ENCODE data around the gene EEF1AKMT4.

EEF1AKMT4 gene

DNA sequence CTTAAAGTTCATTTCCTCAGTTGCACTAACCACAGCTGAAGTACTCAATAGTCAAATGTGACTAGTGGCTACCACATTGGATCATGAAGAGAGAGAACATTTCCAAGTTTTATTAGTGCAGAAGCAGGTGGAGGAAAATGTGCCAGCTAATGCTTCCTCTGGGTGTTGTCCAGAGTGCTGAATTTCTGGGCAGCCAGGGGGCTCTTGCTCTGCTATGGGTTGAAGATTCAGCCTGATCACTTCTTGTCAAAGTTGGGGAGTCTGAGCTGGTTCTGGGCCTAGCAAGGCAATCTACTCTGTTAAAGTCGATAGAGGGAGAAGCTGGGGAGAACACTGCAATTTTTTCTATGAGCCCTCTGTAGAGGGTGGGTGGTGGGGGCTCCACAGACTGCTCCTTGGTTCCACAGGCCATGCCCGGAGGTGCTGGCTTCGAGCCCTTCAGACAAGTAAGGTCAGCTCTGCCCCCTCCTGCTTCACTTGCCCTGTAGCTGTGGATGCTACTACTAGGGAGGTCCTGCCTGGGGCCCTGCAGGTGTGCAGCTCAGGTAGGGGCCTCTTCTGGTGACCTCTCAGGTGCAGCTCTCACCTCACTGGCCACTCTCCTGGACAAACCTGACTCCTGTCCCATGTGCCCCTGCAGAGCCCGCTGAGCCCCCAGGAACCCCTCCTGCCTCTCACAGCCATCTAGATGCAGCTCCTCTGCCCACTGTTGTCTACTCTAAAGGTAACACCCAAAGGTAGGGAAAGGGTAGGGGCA, 8.9 kb upstream of the EEF1AKMT4 start:
- Mint-ChIP-seq H3K9me3 (no peaks in the 10 kb centered on the region), H3K4me1 (ENCODE audit: low read depth) (no peaks in the 10 kb centered on the region), H3K27ac (no peak overlapping the region), H3K27me3 (ENCODE audit: low read depth) (no peaks in the 10 kb centered on the region), H3K4me3 (no peak overlapping the region), H3K36me3 (ENCODE audit: low read depth) (peaks cover 18% of the 10 kb centered on the region)
- DNase-seq (ENCODE audit: low spot score) = no peak

DNA sequence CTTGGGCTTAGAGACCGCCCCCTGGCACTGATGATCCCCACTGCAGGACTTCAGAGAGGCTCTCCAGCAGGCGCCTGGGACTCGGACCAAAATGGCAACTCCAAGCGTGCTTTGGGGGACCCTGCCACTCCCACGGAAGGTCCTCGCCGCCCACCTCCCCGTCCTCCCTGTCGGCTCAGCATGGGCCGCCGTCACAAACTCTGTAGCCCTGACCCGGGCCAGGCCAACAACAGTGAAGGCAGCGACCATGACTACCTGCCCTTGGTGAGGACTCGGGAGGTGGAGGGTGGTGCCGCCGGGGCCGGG, 8.4 kb upstream of the EEF1AKMT4 start:
- Mint-ChIP-seq H3K27me3 (ENCODE audit: low read depth) (no peaks in the 10 kb centered on the region), H3K4me1 (ENCODE audit: low read depth) (no peaks in the 10 kb centered on the region), H3K4me3 (no peak overlapping the region), H3K27ac (no peak overlapping the region), H3K36me3 (ENCODE audit: low read depth) (peaks cover 22% of the 10 kb centered on the region), H3K9me3 (no peaks in the 10 kb centered on the region)
- DNase-seq (ENCODE audit: low spot score) = no peak

DNA sequence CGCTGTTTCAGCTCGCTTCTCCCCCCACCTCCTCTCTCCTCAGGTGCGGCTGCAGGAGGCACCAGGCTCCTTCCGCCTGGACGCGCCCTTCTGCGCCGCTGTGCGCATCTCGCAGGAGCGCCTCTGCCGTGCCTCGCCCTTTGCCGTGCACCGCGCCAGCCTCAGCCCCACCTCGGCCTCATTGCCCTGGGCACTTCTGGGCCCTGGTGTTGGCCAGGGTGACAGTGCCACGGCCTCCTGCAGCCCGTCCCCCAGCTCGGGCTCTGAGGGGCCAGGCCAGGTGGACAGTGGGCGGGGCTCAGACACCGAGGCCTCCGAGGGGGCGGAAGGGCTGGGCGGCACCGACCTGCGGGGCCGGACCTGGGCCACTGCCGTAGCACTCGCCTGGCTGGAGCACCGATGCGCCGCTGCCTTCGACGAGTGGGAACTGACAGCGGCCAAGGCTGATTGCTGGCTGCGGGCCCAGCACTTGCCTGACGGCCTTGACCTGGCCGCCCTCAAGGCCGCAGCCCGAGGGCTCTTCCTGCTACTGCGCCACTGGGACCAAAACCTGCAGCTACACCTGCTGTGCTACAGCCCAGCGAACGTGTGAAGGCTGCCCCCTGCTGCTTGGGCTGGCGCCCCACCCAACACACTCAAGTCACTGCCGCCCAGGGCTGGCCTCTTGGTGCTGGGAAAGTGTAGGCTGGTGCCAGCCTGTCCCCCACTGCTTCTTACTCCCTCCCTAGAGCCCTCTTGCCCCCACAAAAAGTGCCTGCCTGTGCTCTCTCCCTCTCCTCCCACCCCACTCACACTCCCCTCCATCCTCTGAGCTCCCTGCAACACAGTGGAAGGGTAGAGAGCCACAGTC, 7.8 kb upstream of the EEF1AKMT4 start:
- H3K36me3 Mint-ChIP-seq (ENCODE audit: low read depth) = peaks cover 22% of the 10 kb centered on the region
- no peak overlapping the region for H3K27ac Mint-ChIP-seq
- H3K4me1 Mint-ChIP-seq (ENCODE audit: low read depth) = no peaks in the 10 kb centered on the region
- no peak for DNase-seq (ENCODE audit: low spot score)
- H3K4me3 Mint-ChIP-seq = no peak overlapping the region
- H3K9me3 Mint-ChIP-seq = no peaks in the 10 kb centered on the region
- H3K27me3 Mint-ChIP-seq (ENCODE audit: low read depth) = no peaks in the 10 kb centered on the region

DNA sequence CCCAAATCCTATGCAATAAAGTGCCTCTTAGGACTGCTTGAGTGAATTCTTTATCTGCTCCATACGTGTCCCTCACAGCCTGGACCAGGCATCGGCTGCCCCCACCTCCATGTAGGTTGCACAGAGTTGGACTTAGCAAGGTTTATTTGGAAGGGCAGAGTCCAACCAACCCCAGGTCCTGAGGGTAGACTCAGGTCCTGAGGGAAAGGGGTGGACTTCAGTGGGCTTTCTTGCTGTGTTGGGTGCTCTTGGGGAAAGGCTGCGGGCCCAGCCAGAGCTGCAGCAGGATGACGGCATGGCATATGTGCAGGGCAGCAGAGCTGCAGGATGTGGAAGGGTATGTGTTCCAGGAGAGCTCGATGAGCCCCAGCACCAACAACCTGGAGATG, 7.2 kb upstream of the EEF1AKMT4 start:
- H3K9me3 Mint-ChIP-seq = no peaks in the 10 kb centered on the region
- H3K4me3 Mint-ChIP-seq = no peak overlapping the region
- H3K36me3 Mint-ChIP-seq (ENCODE audit: low read depth) = peaks cover 22% of the 10 kb centered on the region
- no peaks in the 10 kb centered on the region for H3K4me1 Mint-ChIP-seq (ENCODE audit: low read depth)
- H3K27ac Mint-ChIP-seq = no peak overlapping the region
- no peaks in the 10 kb centered on the region for H3K27me3 Mint-ChIP-seq (ENCODE audit: low read depth)
- DNase-seq (ENCODE audit: low spot score) = no peak

DNA sequence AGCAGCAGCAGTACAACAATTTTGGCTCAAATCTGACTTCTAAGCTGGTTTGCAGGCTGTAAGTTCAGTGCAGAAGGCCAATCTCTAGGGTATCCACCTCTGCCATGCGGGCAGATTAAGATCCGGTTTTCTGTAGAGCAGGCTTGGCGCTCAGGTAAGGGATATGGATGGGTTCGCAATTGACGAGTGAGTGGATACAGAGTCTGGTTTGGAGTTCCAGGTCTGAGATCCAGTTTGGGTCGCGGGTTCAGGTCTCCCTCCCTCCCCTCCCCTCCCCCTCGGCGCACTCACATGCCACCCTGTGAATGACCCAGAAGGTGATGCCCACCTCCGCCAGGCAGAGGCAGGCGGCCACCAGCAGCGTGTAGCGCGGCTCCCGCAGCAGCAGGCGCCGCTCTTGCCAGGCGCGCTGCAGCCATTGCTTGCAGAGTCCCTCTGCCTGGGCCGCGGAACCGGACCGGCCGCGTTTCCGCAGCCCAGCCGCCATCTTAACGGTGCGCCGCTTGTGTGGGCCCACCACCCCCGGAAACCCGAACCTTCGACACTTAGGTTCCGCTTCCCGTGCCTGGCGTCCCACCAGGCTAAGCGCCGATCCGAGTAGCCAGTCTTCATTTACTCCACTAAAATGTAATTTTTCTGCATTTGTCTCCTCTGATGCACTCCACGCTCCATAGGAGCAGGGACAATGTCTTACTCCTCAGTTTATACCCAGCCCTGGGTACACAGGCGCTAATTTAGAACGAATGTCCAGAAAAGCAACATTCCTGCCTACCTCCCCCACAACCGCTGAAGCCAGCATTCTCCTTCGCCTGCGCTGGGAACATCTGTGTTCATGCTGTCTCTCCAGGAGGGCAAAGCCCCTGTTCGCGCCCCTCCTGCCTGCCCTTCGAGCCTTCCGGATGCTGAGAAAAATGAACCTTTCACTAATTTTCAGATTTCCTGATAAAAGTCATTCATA, 739 bp upstream of the EEF1AKMT4 start, which contains the start of gene ALG3:
Gene ALG3, minus strand, starts transcription at position 509 of the 958 bp plus-strand sequence. Its CDS starts 22 bp downstream, at position 487.
- peaks cover 12% of the 10 kb centered on the region for H3K4me1 Mint-ChIP-seq (ENCODE audit: low read depth)
- no peaks in the 10 kb centered on the region for H3K27me3 Mint-ChIP-seq (ENCODE audit: low read depth)
- DNase-seq (ENCODE audit: low spot score) = peak; percentile 84
- H3K27ac Mint-ChIP-seq = peak within 1 kb of the TSS; percentile 97
- peaks cover 11% of the 10 kb centered on the region for H3K36me3 Mint-ChIP-seq (ENCODE audit: low read depth)
- no peaks in the 10 kb centered on the region for H3K9me3 Mint-ChIP-seq
- H3K4me3 Mint-ChIP-seq = peak within 1 kb of the TSS; percentile 96

DNA sequence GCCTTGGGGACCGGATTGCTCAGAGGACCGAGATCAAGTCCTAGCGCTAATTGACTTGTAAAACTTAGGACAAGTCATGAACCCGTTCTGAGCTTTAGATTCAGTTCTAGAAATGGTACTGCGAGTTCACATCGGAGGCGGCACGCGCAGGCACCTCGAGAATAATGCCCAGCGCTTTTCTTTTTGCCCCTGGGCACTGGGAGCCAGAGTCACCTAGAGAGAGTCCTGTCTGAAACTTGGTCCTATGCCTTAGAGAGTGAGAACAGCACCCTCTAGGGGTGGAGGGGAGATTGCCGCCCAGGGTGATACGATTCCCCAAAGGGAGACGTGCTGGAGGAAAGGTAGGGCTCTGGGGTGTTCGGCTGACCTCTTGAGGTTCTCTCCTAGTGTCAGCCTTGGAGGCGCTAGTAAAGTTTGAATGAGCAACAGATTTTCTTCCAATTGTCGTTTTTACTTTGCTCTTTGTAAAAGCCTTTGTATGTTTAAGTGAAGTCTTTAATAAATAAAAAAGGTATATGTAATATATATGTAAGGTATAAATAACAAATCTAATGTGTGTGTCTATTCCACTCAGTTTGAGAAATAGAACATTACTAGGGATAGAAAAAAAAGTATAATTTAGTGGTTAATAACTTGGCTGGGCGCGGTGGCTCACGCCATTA, 826 bp downstream of the EEF1AKMT4 start:
- Mint-ChIP-seq H3K27ac (peak overlapping the region; percentile 97), H3K9me3 (no peaks in the 10 kb centered on the region), H3K4me3 (peak overlapping the region; percentile 96), H3K4me1 (ENCODE audit: low read depth) (peaks cover 12% of the 10 kb centered on the region), H3K36me3 (ENCODE audit: low read depth) (peaks cover 4% of the 10 kb centered on the region), H3K27me3 (ENCODE audit: low read depth) (no peaks in the 10 kb centered on the region)
- peak; percentile 88 for DNase-seq (ENCODE audit: low spot score)

DNA sequence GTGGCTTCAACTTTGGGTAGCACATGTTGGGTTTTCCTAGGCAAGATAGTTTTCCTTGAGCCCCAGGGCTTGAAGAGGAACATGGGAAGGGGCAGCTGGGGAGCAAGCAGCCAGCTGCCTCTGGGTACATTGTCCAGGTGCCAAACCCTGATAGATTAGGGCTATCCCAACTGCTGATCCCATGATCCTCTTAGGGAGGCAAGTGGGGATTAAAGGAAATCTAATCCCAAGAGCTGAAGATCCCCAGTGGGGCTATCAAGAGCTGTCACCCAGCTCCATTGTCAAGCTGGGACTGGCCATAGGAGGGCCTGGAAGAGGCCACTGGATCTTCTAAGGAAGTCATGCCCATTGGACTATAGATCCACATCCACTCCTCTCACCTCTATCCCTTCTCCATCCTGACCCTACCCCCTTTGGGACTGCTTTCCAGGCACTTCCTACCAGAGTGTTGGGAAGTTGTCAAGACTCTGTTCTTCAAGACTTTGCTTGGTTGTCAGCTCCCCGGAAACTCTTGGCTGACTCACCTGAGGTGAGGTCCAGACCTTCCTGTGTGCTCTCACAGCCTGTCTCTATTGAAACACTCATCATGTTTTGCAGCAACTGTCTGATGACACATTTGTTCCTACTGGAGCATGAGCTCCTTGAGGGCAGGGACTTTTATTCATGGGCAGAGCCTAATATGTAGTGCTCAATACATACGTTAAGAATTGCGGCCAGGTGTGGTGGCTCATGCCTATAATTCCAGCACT, 6.0 kb downstream of the EEF1AKMT4 start:
- Mint-ChIP-seq H3K9me3 (no peaks in the 10 kb centered on the region), H3K4me3 (no peak overlapping the region), H3K27ac (no peak overlapping the region), H3K27me3 (ENCODE audit: low read depth) (peaks cover 16% of the 10 kb centered on the region), H3K4me1 (ENCODE audit: low read depth) (peaks cover 7% of the 10 kb centered on the region), H3K36me3 (ENCODE audit: low read depth) (peaks cover 11% of the 10 kb centered on the region)
- no peak for DNase-seq (ENCODE audit: low spot score)

DNA sequence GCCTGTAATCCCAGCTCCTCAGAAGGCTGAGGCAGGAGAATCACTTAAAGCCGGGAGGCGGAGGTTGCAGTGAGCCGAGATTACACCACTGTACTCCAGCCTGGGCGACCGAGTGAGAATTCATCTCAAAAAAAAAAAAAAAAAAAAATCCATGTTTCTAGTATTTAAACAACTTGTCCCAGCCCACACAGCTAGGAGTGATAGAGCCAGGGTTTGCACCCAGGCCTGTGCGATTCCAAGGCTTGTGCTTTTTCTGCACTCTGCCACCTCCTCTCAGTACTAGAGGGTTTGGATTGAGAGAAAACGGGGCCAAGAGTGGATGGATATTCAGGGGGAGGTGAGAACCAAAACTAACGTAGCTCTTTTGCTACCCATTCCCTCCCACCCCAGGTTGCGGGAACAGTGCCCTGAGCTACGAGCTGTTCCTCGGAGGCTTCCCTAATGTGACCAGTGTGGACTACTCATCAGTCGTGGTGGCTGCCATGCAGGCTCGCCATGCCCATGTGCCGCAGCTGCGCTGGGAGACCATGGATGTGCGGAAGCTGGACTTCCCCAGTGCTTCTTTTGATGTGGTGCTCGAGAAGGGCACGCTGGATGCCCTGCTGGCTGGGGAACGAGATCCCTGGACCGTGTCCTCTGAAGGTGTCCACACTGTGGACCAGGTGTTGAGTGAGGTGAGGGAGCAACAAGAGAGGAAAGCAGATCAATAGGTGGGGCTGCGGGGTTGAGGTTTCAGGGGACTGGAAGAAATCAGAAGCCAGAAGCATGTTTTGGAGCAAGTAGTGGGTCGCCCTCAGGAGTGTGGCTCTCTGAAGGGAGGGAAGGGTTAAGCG, 7.8 kb downstream of the EEF1AKMT4 start:
- Mint-ChIP-seq H3K36me3 (ENCODE audit: low read depth) (peaks cover 11% of the 10 kb centered on the region), H3K4me3 (no peak overlapping the region), H3K4me1 (ENCODE audit: low read depth) (peaks cover 13% of the 10 kb centered on the region), H3K27me3 (ENCODE audit: low read depth) (peaks cover 28% of the 10 kb centered on the region), H3K9me3 (no peaks in the 10 kb centered on the region), H3K27ac (no peak overlapping the region)
- DNase-seq (ENCODE audit: low spot score) = no peak

DNA sequence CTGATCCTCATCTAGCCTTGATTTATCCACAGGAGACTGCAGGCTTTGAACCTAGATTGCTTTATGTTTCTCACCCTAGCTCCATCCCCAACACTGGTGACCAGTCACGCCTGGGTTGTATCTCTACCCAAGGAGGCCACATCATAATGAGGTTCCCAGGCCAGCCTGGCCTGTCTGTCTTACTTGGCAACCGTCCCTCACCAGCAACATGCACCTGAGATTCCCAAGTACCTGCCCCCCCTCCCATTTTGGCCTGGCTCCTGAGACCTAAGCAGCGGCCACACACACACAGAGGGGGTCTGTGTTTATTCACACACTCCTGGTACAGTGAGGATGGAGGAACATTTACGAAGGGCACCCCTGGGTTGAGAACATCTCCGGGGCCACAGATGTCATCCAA, 9.5 kb downstream of the EEF1AKMT4 start:
- H3K4me3 Mint-ChIP-seq = peak overlapping the region; percentile 55
- no peak overlapping the region for H3K27ac Mint-ChIP-seq
- no peak for DNase-seq (ENCODE audit: low spot score)
- peaks cover 36% of the 10 kb centered on the region for H3K27me3 Mint-ChIP-seq (ENCODE audit: low read depth)
- peaks cover 11% of the 10 kb centered on the region for H3K36me3 Mint-ChIP-seq (ENCODE audit: low read depth)
- no peaks in the 10 kb centered on the region for H3K9me3 Mint-ChIP-seq
- peaks cover 17% of the 10 kb centered on the region for H3K4me1 Mint-ChIP-seq (ENCODE audit: low read depth)

DNA sequence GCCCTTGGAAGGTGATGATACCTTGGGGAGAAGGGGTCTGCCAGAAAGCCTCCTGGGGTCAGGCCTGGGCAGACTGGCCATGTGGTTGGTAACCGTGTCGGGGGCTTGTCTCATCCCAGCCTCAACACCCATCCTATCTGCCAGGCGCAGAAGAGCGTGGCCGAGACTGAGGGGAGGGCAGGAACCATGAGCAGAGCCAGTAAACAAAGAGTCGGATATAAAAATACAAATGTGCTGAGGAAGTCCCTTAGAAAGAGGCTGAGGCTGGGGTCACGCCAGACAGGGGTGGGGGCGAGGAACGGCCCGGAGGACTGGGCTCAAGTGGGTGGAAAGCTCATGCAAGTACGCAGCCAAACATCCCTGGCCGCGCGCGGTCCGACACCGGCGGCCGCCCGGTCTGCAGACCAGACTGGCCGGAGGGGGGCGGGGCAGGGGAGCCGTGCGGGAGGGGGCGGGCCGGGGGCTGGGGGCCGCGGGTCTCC, 10.0 kb downstream of the EEF1AKMT4 start:
- H3K27me3 Mint-ChIP-seq (ENCODE audit: low read depth) = peaks cover 36% of the 10 kb centered on the region
- H3K4me1 Mint-ChIP-seq (ENCODE audit: low read depth) = peaks cover 17% of the 10 kb centered on the region
- peaks cover 11% of the 10 kb centered on the region for H3K36me3 Mint-ChIP-seq (ENCODE audit: low read depth)
- H3K9me3 Mint-ChIP-seq = no peaks in the 10 kb centered on the region
- peak overlapping the region; percentile 55 for H3K4me3 Mint-ChIP-seq
- no peak for DNase-seq (ENCODE audit: low spot score)
- no peak overlapping the region for H3K27ac Mint-ChIP-seq

DNA sequence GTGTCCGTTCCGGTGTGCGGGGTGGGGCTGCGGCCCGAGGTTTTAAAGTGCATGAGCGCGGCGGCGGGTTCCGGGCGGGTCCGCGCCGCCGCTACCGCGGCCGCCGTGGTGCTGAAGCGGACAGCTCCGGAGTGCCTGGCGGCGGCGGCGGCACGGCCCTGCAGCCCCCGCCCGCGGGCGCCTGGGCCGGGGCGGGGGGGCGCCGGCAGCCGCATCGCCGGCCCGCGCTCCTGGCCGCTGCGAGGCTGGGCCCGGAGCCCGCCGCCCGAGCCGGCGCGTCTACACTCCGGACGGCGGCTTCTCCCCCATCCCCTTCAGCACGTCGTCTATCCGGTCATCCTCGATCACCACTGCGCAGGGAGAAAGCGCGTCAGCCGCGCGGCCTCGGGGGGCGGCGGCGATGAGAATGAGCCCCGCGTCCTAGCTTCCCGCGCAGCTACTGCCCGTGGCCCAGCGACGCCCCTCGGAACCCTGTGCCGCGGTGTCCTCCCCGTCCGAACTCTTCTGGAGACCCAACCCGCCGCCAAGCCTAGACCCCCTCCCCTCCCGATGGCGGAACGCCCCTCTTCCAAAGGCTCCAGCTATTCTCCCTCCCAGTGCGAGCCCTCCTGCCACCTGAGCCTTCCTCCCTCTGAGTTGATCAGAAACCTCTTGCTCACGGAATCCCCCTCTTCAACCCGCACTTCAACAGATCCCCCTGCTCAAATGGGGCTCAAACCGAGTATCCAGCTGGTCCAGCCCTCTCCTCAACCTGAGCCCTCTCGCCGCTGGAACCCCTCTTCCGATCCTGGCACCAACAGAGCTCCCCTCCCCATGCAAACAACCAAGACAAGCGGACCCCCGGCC, 10.6 kb downstream of the EEF1AKMT4 start:
- peak; percentile 38 for DNase-seq (ENCODE audit: low spot score)
- Mint-ChIP-seq H3K4me1 (ENCODE audit: low read depth) (peaks cover 17% of the 10 kb centered on the region), H3K36me3 (ENCODE audit: low read depth) (peaks cover 11% of the 10 kb centered on the region), H3K4me3 (peak overlapping the region; percentile 80), H3K27me3 (ENCODE audit: low read depth) (peaks cover 42% of the 10 kb centered on the region), H3K9me3 (no peaks in the 10 kb centered on the region), H3K27ac (peak overlapping the region; percentile 57)

Measured in T-helper 2 cell treated with Interferon-gamma antibody and Interleukin-4, amounts not matched to agents 5 μg/mL and 100 μg/mL, for 36 hours (primary cell).